ENCODE measurements around the gene LOC128125822.

The LOC128125822 gene

GRCh38 chr6:63560801-63561287 is 11.4 kb upstream of the LOC128125822 start:
- H2AFZ ChIP-seq (replicated peaks; ENCODE audit: low read length, poor library complexity) = no peak overlapping the region
- no peak overlapping the region for H3K4me2 ChIP-seq (ENCODE audit: low read depth, low read length)
- H3K18ac ChIP-seq (ENCODE audit: low read depth, low read length) = no peak overlapping the region
- H3K23ac ChIP-seq (ENCODE audit: low read depth, low read length) = no peak overlapping the region
- H2AK9ac ChIP-seq (replicated peaks; ENCODE audit: low read depth, low read length, poor library complexity) = no peak overlapping the region
- TF ChIP-seq RFX5 (IDR thresholded peaks at IDR 0.05; ENCODE audit: low read depth, low read length) (no peak), CEBPB (IDR thresholded peaks at IDR 0.05; ENCODE audit: low read depth, low read length) (peak; percentile 94)
- no peak overlapping the region for H4K5ac ChIP-seq (ENCODE audit: low read depth, low read length)
- H3K27me3 ChIP-seq (ENCODE audit: control insufficient read depth, insufficient read depth, low read length) = no peaks in the 10 kb centered on the region
- peaks cover under 1% of the 10 kb centered on the region; the same call in 1 of the 2 replicates for H3K4me1 ChIP-seq (ENCODE audit: control insufficient read depth, insufficient read depth, low read length)
- in situ Hi-C loops (cut with MboI; ENCODE audit: low sequenced_read_pairs) = loop anchor here (25.0 kb wide), 1 partner anchor 199 kb away; no protein-coding TSS in a partner anchor
- H3K14ac ChIP-seq (replicated peaks; ENCODE audit: low read depth, low read length) = no peak overlapping the region
- H3K9me1 ChIP-seq (ENCODE audit: insufficient read depth, low read length) = no peaks in the 10 kb centered on the region
- no peak overlapping the region for H4K91ac ChIP-seq (ENCODE audit: insufficient read depth, low read depth, low read length)
- dilution Hi-C loops (cut with HindIII; ENCODE audit: low sequenced_read_pairs, unreplicated experiment) = no loop called here
- CTCF ChIA-PET = no interaction called here
- H3K79me1 ChIP-seq (ENCODE audit: low read depth in 1 of 2, low read length in 2 of 2) = no peaks in the 10 kb centered on the region
- no peak overlapping the region for H3K27ac ChIP-seq (ENCODE audit: insufficient read depth, low read length)
- H3K36me3 ChIP-seq (ENCODE audit: control insufficient read depth, insufficient read depth, low read length) = no peaks in the 10 kb centered on the region
- H2BK20ac ChIP-seq (ENCODE audit: low read depth, low read length) = no peak overlapping the region
- no peak overlapping the region for H3K4me3 ChIP-seq (ENCODE audit: insufficient read depth, low read depth, low read length)
- no CpG with 5 or more reads among the region's 1 CpG for WGBS, 2 experiments (ENCODE audit: extremely low coverage in 2 of 2, insufficient read length in 1 of 2)
- DNase-seq (peak; percentile 63), ATAC-seq (ENCODE audit: low read depth) (peak; percentile 92)
- H2BK120ac ChIP-seq (ENCODE audit: low read depth, low read length) = no peak overlapping the region
- H3K4ac ChIP-seq (ENCODE audit: low read depth, low read length) = no peak overlapping the region
- no peak overlapping the region for H4K8ac ChIP-seq (ENCODE audit: low read depth in 2 of 2, low read length in 2 of 2)
- no peak overlapping the region for H3K9ac ChIP-seq (ENCODE audit: low read depth, low read length)
- no peak overlapping the region for H2BK5ac ChIP-seq (ENCODE audit: low read depth, low read length, poor library complexity, severe bottlenecking)
- H4K20me1 ChIP-seq (ENCODE audit: insufficient read depth, low read length) = no peaks in the 10 kb centered on the region
- H2AK5ac ChIP-seq (ENCODE audit: low read depth, low read length) = no peak overlapping the region
- intact Hi-C loops (cut with micrococcal nuclease) = loop anchor here (2.0 kb wide), 1 partner anchor 34 kb away; no protein-coding TSS in a partner anchor
- H3K56ac ChIP-seq (ENCODE audit: extremely low read depth, insufficient read depth, low read length) = no peak overlapping the region
- POLR2A ChIA-PET (ENCODE audit: unreplicated experiment) = no interaction called here
- H3K9me3 ChIP-seq (ENCODE audit: control insufficient read depth, insufficient read depth, low read length) = no peaks in the 10 kb centered on the region
- BruUV-seq (replicated peaks) = no TSS peak
- no peak overlapping the region for H2BK15ac ChIP-seq (ENCODE audit: low read depth, low read length)

Measured in IMR-90 (cell line).